ENCODE results near the gene AASS. TPM values are rescaled to one million over a fixed set of nuclear protein-coding genes. Genes with fewer than 3 reads are reported as not detected.

AASS gene
- total RNA-seq, 1 donor, result 20.8 TPM

DNA sequence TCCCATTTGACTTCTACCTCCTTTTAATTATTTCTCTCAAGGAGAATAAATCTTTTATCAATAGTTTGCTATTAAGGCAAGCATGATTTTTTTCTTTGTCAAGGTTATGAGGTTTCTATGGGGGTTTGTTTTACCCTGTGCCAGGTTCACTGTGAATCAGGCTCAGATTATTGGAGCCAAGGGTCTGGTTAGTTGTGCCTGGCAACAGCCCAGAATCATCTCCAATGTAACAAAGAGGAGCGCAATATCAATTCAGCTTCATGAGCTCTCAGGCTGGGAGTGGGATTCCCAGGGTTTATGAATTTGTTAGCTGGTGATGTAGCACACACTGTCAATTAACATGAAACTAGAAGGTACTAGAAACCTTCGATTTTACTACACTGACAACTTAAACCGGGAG lies 73.2 kb downstream of the AASS start:
- no peak overlapping the region for H3K4me3 ChIP-seq (ENCODE audit: low read depth, low read length)
- TF ChIP-seq CTCF (IDR thresholded peaks at IDR 0.05; ENCODE audit: insufficient read depth, low read length), result no peak
- no peak for DNase-seq (ENCODE audit: low read depth)

DNA sequence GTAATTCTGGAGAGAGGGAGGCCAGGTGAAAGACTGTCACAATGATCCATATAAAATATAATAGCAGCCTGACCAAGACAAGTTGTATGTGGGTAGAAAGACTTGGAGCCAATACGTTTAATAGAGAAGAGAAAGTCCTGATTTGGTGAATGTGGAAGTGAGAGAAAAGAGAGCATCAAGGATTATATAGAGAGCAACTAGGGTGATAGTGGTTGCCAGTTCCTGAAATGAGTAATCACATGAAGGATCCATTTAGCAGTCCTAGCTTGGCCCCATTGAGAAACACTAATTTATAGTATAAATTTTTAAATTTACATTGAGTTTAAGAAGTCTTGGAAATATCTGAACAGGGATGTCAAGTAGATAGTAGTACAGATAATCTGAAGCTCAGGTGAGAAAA lies 74.0 kb downstream of the AASS start:
- no peak overlapping the region for H3K4me3 ChIP-seq (ENCODE audit: low read depth, low read length)
- DNase-seq (ENCODE audit: low read depth), result no peak
- TF ChIP-seq CTCF (IDR thresholded peaks at IDR 0.05; ENCODE audit: insufficient read depth, low read length), result no peak

- no peak overlapping the region for H3K4me3 ChIP-seq (ENCODE audit: low read depth, low read length)
- DNase-seq (ENCODE audit: low read depth), result no peak
- TF ChIP-seq CTCF (IDR thresholded peaks at IDR 0.05; ENCODE audit: insufficient read depth, low read length), result no peak
These were observed 75.0 kb downstream of the AASS start for GRCh38 chr7:122068999-122069398.

GRCh38 chr7:122068046-122068445 lies 76.0 kb downstream of the AASS start:
- TF ChIP-seq CTCF (IDR thresholded peaks at IDR 0.05; ENCODE audit: insufficient read depth, low read length), result no peak
- no peak for DNase-seq (ENCODE audit: low read depth)
- no peak overlapping the region for H3K4me3 ChIP-seq (ENCODE audit: low read depth, low read length)

- no peak overlapping the region for H3K4me3 ChIP-seq (ENCODE audit: low read depth, low read length)
- no peak for DNase-seq (ENCODE audit: low read depth)
- TF ChIP-seq CTCF (IDR thresholded peaks at IDR 0.05; ENCODE audit: insufficient read depth, low read length), result no peak
These were observed 77.0 kb downstream of the AASS start for GRCh38 chr7:122067077-122067476.

DNA sequence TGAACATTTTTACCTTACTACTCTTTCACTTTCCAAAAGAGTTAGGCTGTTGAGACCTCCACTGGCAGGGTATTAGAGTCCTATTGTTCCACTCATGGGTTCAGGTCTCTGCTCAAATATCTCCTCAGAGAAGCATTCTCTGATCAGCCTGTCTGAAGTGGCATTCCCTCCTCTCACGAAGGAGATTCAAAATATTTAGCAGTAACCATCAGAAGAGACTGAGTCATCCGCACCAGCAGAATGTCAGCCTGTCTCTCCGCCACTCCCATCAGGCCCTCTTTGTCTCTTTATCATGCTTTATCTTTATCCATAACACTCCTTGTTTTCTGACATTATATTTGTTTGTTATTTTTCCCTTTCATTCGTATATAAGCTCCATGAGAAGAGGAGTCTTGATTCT lies 79.1 kb downstream of the AASS start:
- DNase-seq (ENCODE audit: low read depth), result no peak
- no peak for TF ChIP-seq CTCF (IDR thresholded peaks at IDR 0.05; ENCODE audit: insufficient read depth, low read length)
- H3K4me3 ChIP-seq (ENCODE audit: low read depth, low read length), result no peak overlapping the region

DNA sequence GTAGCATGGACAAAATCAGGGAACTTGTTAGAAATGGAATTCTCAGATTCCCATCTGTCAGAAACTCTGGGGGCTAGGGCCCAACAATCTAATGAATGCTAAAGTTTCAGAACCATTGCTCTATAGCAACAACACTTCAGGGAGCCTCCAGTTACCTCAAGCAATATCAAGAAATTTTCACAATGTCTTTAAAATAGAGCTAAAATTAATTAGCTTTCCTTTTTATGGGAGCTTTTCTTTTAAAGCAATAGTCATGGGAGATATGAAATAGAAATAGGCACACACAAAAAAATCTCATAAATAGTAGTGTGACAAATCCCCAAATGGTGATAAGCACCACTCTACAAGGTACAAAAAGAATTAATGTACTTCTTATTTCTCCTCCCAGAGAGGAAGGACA lies 80.9 kb downstream of the AASS start:
- no peak overlapping the region for H3K4me3 ChIP-seq (ENCODE audit: low read depth, low read length)
- TF ChIP-seq CTCF (IDR thresholded peaks at IDR 0.05; ENCODE audit: insufficient read depth, low read length), result no peak
- no peak for DNase-seq (ENCODE audit: low read depth)

Data from fibroblast of the aortic adventitia (primary cell).